Measurements from ENCODE around the gene TPRG1. TPM values are rescaled to one million over a fixed set of nuclear protein-coding genes. Genes with fewer than 3 reads are reported as not detected.

The TPRG1 gene
- total RNA-seq, 4 donors from 2014 or later, result 2.3 to 14.9 (median 4.1) TPM; not detected in 1

GRCh38 chr3:189276444-189277219 lies 104.9 kb downstream of the TPRG1 start:
- Histone ChIP-seq H3K4me3 (no peak overlapping the region), H3K27ac (peak overlapping the region in 1 of 4 donors; percentile 7), H3K27me3 (no peaks in the 10 kb centered on the region), H3K36me3 (no peaks in the 10 kb centered on the region), H3K4me1 (peaks cover 0 to 20% (median 8%) of the 10 kb centered on the region in 4 donors), H3K9me3 (no peaks in the 10 kb centered on the region)
- TF ChIP-seq POLR2A (IDR thresholded peaks at IDR 0.05) (no peak), CTCF (IDR thresholded peaks at IDR 0.05) (no peak), EP300 (IDR thresholded peaks at IDR 0.05; ENCODE audit: low read depth) (no peak), POLR2AphosphoS5 (IDR thresholded peaks at IDR 0.05) (no peak)
- intact Hi-C loops (cut with DNase I; ENCODE audit: low total_unique reads), result no loop called here
- in situ Hi-C loops (cut with MboI; ENCODE audit: low pct_ligation_motif_present in 1 of 4, low pct_unique_long_range_greater_than_20kb in 1 of 4, low sequenced_read_pairs in 3 of 4), result no loop called here
- DNase-seq, result peak; percentile 9
- WGBS, 2 donors (ENCODE audit: low coverage in 1 of 2), result 35 to 58% methylated on average over 3 to 5 of the region's 5 CpGs

DNA sequence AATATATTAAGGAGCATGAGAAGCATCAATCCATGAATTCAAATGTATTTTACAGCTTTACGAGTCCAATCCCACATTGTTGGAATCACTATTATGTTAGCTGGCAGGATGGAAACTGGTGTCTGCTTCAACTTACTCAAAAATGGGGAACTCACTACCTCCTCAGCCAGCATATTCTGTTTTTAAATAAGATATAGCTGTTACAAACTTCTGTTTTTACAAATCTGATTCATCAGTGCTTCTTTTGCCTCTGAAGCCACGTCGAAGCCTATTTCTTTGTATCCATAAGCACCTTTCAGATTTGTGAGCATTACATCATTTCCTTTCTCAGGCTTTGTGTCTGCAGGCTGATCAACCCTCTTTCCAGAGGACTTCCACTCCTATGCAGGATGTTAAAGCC lies 105.9 kb downstream of the TPRG1 start:
- DNase-seq, result no peak
- H3K27me3 ChIP-seq, result no peaks in the 10 kb centered on the region
- 65% methylated on average over 3 of the region's 3 CpGs for WGBS, 2 donors (ENCODE audit: low coverage in 1 of 2)
- H3K9me3 ChIP-seq, result no peaks in the 10 kb centered on the region
- no peaks in the 10 kb centered on the region for H3K36me3 ChIP-seq
- in situ Hi-C loops (cut with MboI; ENCODE audit: low pct_ligation_motif_present in 1 of 4, low pct_unique_long_range_greater_than_20kb in 1 of 4, low sequenced_read_pairs in 3 of 4) (no loop called here), intact Hi-C loops (cut with DNase I; ENCODE audit: low total_unique reads) (no loop called here)
- H3K4me1 ChIP-seq, result peaks cover 0 to 20% (median 8%) of the 10 kb centered on the region in 4 donors
- no peak overlapping the region for H3K27ac ChIP-seq
- TF ChIP-seq CTCF (IDR thresholded peaks at IDR 0.05), result no peak
- no peak for TF ChIP-seq EP300 (IDR thresholded peaks at IDR 0.05; ENCODE audit: low read depth)
- no peak for TF ChIP-seq POLR2AphosphoS5 (IDR thresholded peaks at IDR 0.05)
- no peak for TF ChIP-seq POLR2A (IDR thresholded peaks at IDR 0.05)
- no peak overlapping the region for H3K4me3 ChIP-seq

GRCh38 chr3:189278221-189278620 lies 106.5 kb downstream of the TPRG1 start:
- H3K36me3 ChIP-seq, result no peaks in the 10 kb centered on the region
- TF ChIP-seq CTCF (IDR thresholded peaks at IDR 0.05) (no peak), POLR2AphosphoS5 (IDR thresholded peaks at IDR 0.05) (no peak), EP300 (IDR thresholded peaks at IDR 0.05; ENCODE audit: low read depth) (no peak), POLR2A (IDR thresholded peaks at IDR 0.05) (no peak)
- intact Hi-C loops (cut with DNase I; ENCODE audit: low total_unique reads) (no loop called here), in situ Hi-C loops (cut with MboI; ENCODE audit: low pct_ligation_motif_present in 1 of 4, low pct_unique_long_range_greater_than_20kb in 1 of 4, low sequenced_read_pairs in 3 of 4) (no loop called here)
- H3K27ac ChIP-seq, result no peak overlapping the region
- peaks cover 0 to 20% (median 8%) of the 10 kb centered on the region in 4 donors for H3K4me1 ChIP-seq
- DNase-seq, result no peak
- 91% methylated on average over 3 of the region's 3 CpGs; no CpG with 5 or more reads in 1 of the 2 donors for WGBS, 2 donors (ENCODE audit: low coverage in 1 of 2)
- H3K9me3 ChIP-seq, result no peaks in the 10 kb centered on the region
- no peak overlapping the region for H3K4me3 ChIP-seq
- H3K27me3 ChIP-seq, result no peaks in the 10 kb centered on the region

DNA sequence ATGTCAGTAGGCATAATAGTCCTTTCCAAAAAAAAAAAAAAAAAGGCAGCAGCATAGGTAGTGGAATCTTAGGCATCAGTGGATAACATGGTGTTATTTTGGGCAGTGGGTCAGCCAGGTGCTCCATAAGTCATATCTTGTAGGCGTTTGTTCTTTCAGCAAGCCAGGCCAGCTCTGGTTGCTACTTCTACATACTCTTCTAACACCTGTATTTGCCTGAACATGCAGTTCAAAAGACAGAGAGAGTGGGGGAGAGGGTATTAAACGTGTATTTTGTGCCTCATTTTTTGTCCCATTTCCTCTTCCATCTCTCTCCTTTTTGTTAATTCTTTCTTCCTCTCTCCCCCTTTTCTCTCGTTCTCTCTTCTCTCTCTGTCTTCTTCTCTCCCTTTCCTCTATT lies 110.4 kb downstream of the TPRG1 start:
- H3K27me3 ChIP-seq, result no peaks in the 10 kb centered on the region
- in situ Hi-C loops (cut with MboI; ENCODE audit: low pct_ligation_motif_present in 1 of 4, low pct_unique_long_range_greater_than_20kb in 1 of 4, low sequenced_read_pairs in 3 of 4), result no loop called here
- intact Hi-C loops (cut with DNase I; ENCODE audit: low total_unique reads), result no loop called here
- no peak overlapping the region for H3K4me3 ChIP-seq
- no peak for TF ChIP-seq CTCF (IDR thresholded peaks at IDR 0.05)
- no peak for TF ChIP-seq POLR2A (IDR thresholded peaks at IDR 0.05)
- TF ChIP-seq POLR2AphosphoS5 (IDR thresholded peaks at IDR 0.05), result no peak
- no peak for TF ChIP-seq EP300 (IDR thresholded peaks at IDR 0.05; ENCODE audit: low read depth)
- DNase-seq, result no peak
- no peaks in the 10 kb centered on the region for H3K9me3 ChIP-seq
- H3K27ac ChIP-seq, result no peak overlapping the region
- H3K36me3 ChIP-seq, result no peaks in the 10 kb centered on the region
- H3K4me1 ChIP-seq, result peaks cover 0 to 3% (median 0%) of the 10 kb centered on the region in 4 donors
- 74 to 81% methylated on average over 2 to 3 of the region's 3 CpGs for WGBS, 2 donors (ENCODE audit: low coverage in 1 of 2)
